ENCODE results near the gene MISP. TPM values are rescaled to one million over a fixed set of nuclear protein-coding genes. Genes with fewer than 3 reads are reported as not detected.

MISP gene
- polyA plus RNA-seq, 1 of the 3 experiments (the other 2 are of a cell fraction): 0.08 TPM

DNA sequence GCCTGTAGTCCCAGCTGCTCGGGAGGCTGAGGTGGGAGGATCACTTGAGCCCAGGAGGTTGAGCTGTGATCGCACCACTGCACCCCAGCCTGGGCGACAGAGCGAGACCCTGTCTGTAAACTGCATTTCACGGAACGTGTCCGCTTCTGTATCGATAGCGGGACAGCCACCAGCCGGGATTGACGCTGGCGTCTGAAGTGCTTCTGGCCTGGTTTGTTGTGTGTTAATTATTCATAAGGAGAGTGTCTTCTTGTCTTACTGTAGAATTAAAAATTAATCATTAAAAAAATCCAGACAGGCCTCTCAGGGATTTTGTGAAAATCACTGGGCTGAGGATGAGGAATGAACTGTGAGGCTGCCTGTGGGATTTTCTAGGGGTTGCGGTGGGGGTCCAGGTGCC lies 16.2 kb upstream of the MISP start:
- CTCF ChIA-PET: interaction anchor here (0.5 to 2.3 kb wide), 31 partner anchors 9 to 153 kb away, joined by 3 to 35 read pairs (median 5); partner anchors contain the start of genes FSTL3, PALM, POLRMT and RNF126

DNA sequence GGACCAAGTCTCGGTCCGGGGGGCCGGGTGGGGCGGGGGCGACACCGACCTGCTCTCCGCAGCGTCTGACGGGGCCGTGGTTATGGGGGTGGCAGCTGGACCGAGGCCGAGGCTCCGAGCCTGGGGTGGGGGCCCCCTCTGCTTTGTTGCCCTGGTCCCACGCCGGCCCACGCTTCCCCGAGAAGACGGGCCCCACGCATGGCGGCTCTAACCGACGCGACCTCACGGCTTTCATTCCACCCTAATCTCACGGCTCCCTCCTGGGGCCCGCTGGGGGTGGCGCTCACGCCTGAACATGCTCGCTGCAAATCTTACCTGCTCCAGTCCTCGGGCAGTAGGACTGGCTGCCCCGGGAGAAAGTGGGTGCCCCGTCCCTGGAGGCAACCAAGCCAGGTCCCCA lies 14.8 kb upstream of the MISP start:
- no peak for TF ChIP-seq ELF1 (IDR thresholded peaks at IDR 0.05)
- TF ChIP-seq JUND (IDR thresholded peaks at IDR 0.05): no peak
- TF ChIP-seq, protein P1, sequence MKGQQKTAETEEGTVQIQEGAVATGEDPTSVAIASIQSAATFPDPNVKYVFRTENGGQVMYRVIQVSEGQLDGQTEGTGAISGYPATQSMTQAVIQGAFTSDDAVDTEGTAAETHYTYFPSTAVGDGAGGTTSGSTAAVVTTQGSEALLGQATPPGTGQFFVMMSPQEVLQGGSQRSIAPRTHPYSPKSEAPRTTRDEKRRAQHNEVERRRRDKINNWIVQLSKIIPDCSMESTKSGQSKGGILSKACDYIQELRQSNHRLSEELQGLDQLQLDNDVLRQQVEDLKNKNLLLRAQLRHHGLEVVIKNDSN (IDR thresholded peaks at IDR 0.05; ENCODE audit: borderline replicate concordance, low read depth): no peak
- TF ChIP-seq, protein P2, sequence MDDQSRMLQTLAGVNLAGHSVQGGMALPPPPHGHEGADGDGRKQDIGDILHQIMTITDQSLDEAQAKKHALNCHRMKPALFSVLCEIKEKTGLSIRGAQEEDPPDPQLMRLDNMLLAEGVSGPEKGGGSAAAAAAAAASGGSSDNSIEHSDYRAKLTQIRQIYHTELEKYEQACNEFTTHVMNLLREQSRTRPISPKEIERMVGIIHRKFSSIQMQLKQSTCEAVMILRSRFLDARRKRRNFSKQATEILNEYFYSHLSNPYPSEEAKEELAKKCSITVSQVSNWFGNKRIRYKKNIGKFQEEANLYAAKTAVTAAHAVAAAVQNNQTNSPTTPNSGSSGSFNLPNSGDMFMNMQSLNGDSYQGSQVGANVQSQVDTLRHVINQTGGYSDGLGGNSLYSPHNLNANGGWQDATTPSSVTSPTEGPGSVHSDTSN (IDR thresholded peaks at IDR 0.05): no peak
- no peak for TF ChIP-seq NRF1 (IDR thresholded peaks at IDR 0.05; ENCODE audit: low read depth, low read length)
- no peak for TF ChIP-seq POLR2AphosphoS5 (IDR thresholded peaks at IDR 0.05; ENCODE audit: low read depth, low read length)
- TF ChIP-seq FOSL2 (IDR thresholded peaks at IDR 0.05; ENCODE audit: borderline replicate concordance, low read depth): no peak
- no peak for TF ChIP-seq NFIC (IDR thresholded peaks at IDR 0.05; ENCODE audit: borderline replicate concordance)
- TF ChIP-seq GATA2 (CRISPR knock-in tag; IDR thresholded peaks at IDR 0.05): no peak
- no peak for TF ChIP-seq SIN3A (IDR thresholded peaks at IDR 0.05; ENCODE audit: borderline replicate concordance, low read depth, low read length)
- TF ChIP-seq TEAD4 (IDR thresholded peaks at IDR 0.05; ENCODE audit: borderline replicate concordance, insufficient read depth): no peak
- TF ChIP-seq, protein P3, sequence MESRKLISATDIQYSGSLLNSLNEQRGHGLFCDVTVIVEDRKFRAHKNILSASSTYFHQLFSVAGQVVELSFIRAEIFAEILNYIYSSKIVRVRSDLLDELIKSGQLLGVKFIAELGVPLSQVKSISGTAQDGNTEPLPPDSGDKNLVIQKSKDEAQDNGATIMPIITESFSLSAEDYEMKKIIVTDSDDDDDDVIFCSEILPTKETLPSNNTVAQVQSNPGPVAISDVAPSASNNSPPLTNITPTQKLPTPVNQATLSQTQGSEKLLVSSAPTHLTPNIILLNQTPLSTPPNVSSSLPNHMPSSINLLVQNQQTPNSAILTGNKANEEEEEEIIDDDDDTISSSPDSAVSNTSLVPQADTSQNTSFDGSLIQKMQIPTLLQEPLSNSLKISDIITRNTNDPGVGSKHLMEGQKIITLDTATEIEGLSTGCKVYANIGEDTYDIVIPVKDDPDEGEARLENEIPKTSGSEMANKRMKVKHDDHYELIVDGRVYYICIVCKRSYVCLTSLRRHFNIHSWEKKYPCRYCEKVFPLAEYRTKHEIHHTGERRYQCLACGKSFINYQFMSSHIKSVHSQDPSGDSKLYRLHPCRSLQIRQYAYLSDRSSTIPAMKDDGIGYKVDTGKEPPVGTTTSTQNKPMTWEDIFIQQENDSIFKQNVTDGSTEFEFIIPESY (IDR thresholded peaks at IDR 0.05; ENCODE audit: borderline replicate concordance, low read depth): no peak
- CTCF ChIA-PET: interaction anchor here (1.3 kb wide), 1 partner anchor 70 kb away, joined by 4 read pairs; no protein-coding TSS in a partner anchor
- peaks cover 6% of the 10 kb centered on the region for H3F3A ChIP-seq (replicated peaks; ENCODE audit: insufficient read depth)

More for the DNA sequence above, 16.2 kb upstream of the MISP start:
- no peak overlapping the region for H3K9ac ChIP-seq
- H2AFZ ChIP-seq (ENCODE audit: low read depth): no peak overlapping the region
- no peak overlapping the region for H3K4me3 ChIP-seq (ENCODE audit: low read depth in 2 of 2, low read length in 1 of 2)
- no peaks in the 10 kb centered on the region for H3K27me3 ChIP-seq (ENCODE audit: insufficient read depth)
- H3K79me2 ChIP-seq (ENCODE audit: insufficient read depth): no peaks in the 10 kb centered on the region
- H4K20me1 ChIP-seq (ENCODE audit: insufficient read depth): no peaks in the 10 kb centered on the region
- H3K27ac ChIP-seq (ENCODE audit: low read depth in 2 of 2, low read length in 1 of 2): no peak overlapping the region
- TF ChIP-seq SMC3 (IDR thresholded peaks at IDR 0.05; ENCODE audit: low read depth, low read length): no peak
- no peak for TF ChIP-seq FOXM1 (IDR thresholded peaks at IDR 0.05; ENCODE audit: low read depth)
- no peak for TF ChIP-seq RXRA (IDR thresholded peaks at IDR 0.05; ENCODE audit: borderline replicate concordance, low read depth)
- no peak for TF ChIP-seq TEAD4 (IDR thresholded peaks at IDR 0.05; ENCODE audit: borderline replicate concordance, insufficient read depth)
- TF ChIP-seq CHD2 (IDR thresholded peaks at IDR 0.05; ENCODE audit: low read length, partially characterized antibody): no peak
- no peak for TF ChIP-seq POLR2AphosphoS5 (IDR thresholded peaks at IDR 0.05; ENCODE audit: low read depth, low read length)
- no peak for TF ChIP-seq RFX5 (IDR thresholded peaks at IDR 0.05; ENCODE audit: low read length)
- no peak for TF ChIP-seq EZH2phosphoT487 (IDR thresholded peaks at IDR 0.05; ENCODE audit: borderline replicate concordance, low read depth)
- no peak for TF ChIP-seq GATA2 (CRISPR knock-in tag; IDR thresholded peaks at IDR 0.05)
- TF ChIP-seq ELF1 (IDR thresholded peaks at IDR 0.05): no peak
- DNase-seq: no peak
- WGBS (ENCODE audit: low lambda C conversion rate): 96% methylated on average over 11 of the region's 13 CpGs
- no peaks in the 10 kb centered on the region for H3K9me2 ChIP-seq
- H3K36me3 ChIP-seq (replicated peaks in 1 of 2; ENCODE audit: control insufficient read depth in 1 of 2, insufficient read depth in 2 of 2, low read length in 1 of 2): no peaks in the 10 kb centered on the region
- H3K4me1 ChIP-seq (ENCODE audit: control insufficient read depth in 1 of 2, insufficient read depth in 2 of 2, low read depth in 1 of 2, low read length in 1 of 2): no peaks in the 10 kb centered on the region
- H3K4me2 ChIP-seq: no peak overlapping the region
- H3K9me3 ChIP-seq: no peaks in the 10 kb centered on the region
- POLR2A ChIA-PET: no interaction called here
- peaks cover 6% of the 10 kb centered on the region for H3F3A ChIP-seq (replicated peaks; ENCODE audit: insufficient read depth)

More for the DNA sequence above, 14.8 kb upstream of the MISP start:
- Histone ChIP-seq H2AFZ (ENCODE audit: low read depth) (no peak overlapping the region), H3K36me3 (replicated peaks in 1 of 2; ENCODE audit: control insufficient read depth in 1 of 2, insufficient read depth in 2 of 2, low read length in 1 of 2) (no peaks in the 10 kb centered on the region), H3K79me2 (ENCODE audit: insufficient read depth) (no peaks in the 10 kb centered on the region), H3K9me3 (no peaks in the 10 kb centered on the region), H3K9ac (no peak overlapping the region), H3K9me2 (no peaks in the 10 kb centered on the region), H3K27me3 (ENCODE audit: insufficient read depth) (no peaks in the 10 kb centered on the region), H3K4me1 (ENCODE audit: control insufficient read depth in 1 of 2, insufficient read depth in 2 of 2, low read depth in 1 of 2, low read length in 1 of 2) (no peaks in the 10 kb centered on the region), H3K4me3 (ENCODE audit: low read depth in 2 of 2, low read length in 1 of 2) (no peak overlapping the region), H4K20me1 (ENCODE audit: insufficient read depth) (no peaks in the 10 kb centered on the region), H3K27ac (ENCODE audit: low read depth in 2 of 2, low read length in 1 of 2) (no peak overlapping the region), H3K4me2 (no peak overlapping the region)
- DNase-seq: no peak
- POLR2A ChIA-PET: no interaction called here
- WGBS (ENCODE audit: low lambda C conversion rate): 90% methylated on average over 17 of the region's 32 CpGs

All from SK-N-SH (cell line).